ENCODE measurements around the gene LATS1. TPM values are rescaled to one million over a fixed set of nuclear protein-coding genes. Genes with fewer than 3 reads are reported as not detected.

The LATS1 gene
- total RNA-seq, 1 donor from 2014 or later = 27.9 TPM

- H3K27me3 ChIP-seq (ENCODE audit: insufficient read depth, low read length) = no peaks in the 10 kb centered on the region
- H4K20me1 ChIP-seq (ENCODE audit: insufficient read depth, low read length) = peaks cover 34% of the 10 kb centered on the region
- TF ChIP-seq, protein P1, sequence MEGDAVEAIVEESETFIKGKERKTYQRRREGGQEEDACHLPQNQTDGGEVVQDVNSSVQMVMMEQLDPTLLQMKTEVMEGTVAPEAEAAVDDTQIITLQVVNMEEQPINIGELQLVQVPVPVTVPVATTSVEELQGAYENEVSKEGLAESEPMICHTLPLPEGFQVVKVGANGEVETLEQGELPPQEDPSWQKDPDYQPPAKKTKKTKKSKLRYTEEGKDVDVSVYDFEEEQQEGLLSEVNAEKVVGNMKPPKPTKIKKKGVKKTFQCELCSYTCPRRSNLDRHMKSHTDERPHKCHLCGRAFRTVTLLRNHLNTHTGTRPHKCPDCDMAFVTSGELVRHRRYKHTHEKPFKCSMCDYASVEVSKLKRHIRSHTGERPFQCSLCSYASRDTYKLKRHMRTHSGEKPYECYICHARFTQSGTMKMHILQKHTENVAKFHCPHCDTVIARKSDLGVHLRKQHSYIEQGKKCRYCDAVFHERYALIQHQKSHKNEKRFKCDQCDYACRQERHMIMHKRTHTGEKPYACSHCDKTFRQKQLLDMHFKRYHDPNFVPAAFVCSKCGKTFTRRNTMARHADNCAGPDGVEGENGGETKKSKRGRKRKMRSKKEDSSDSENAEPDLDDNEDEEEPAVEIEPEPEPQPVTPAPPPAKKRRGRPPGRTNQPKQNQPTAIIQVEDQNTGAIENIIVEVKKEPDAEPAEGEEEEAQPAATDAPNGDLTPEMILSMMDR (IDR thresholded peaks at IDR 0.05; ENCODE audit: insufficient read depth, low read depth, low read length) = no peak
- TF ChIP-seq EZH2 (IDR thresholded peaks at IDR 0.05; ENCODE audit: insufficient read depth, low read length) = no peak
- H3K27ac ChIP-seq (ENCODE audit: low read depth, low read length) = no peak overlapping the region
- H3K9me3 ChIP-seq (ENCODE audit: insufficient read depth, low read depth, low read length) = no peaks in the 10 kb centered on the region
- H3K79me2 ChIP-seq (ENCODE audit: insufficient read depth, low read length) = peaks cover 71% of the 10 kb centered on the region
- peak overlapping the region; percentile 93 for H3K4me2 ChIP-seq (ENCODE audit: low read length)
- peaks cover 8% of the 10 kb centered on the region for H3K4me1 ChIP-seq (ENCODE audit: insufficient read depth, low read length)
- H3K36me3 Mint-ChIP-seq (ENCODE audit: low read depth, unreplicated experiment) = no peaks in the 10 kb centered on the region
- peak overlapping the region; percentile 93 for H3K4me3 Mint-ChIP-seq (ENCODE audit: unreplicated experiment)
- no peak for FAIRE-seq
- peak overlapping the region; percentile 81 for H3K4me3 ChIP-seq (ENCODE audit: insufficient read depth, low read depth, low read length)
- H3K4me1 Mint-ChIP-seq (ENCODE audit: low read depth, unreplicated experiment) = peaks cover 11% of the 10 kb centered on the region
- H3K27me3 Mint-ChIP-seq (ENCODE audit: low read depth, unreplicated experiment) = no peaks in the 10 kb centered on the region
- peak; percentile 25 for DNase-seq (ENCODE audit: low read depth)
- no peak overlapping the region for H2AFZ ChIP-seq (ENCODE audit: low read depth, low read length)
- no peaks in the 10 kb centered on the region for H3K36me3 ChIP-seq (ENCODE audit: insufficient read depth, low read length)
- no peaks in the 10 kb centered on the region for H3K9me3 Mint-ChIP-seq (ENCODE audit: unreplicated experiment)
- H3K9ac ChIP-seq (ENCODE audit: low read length) = peak overlapping the region; percentile 99
- peak overlapping the region; percentile 81 for H3K27ac Mint-ChIP-seq (ENCODE audit: unreplicated experiment)
Measured at GRCh38 chr6:149716181-149716963, 1.5 kb downstream of the LATS1 start.

DNA sequence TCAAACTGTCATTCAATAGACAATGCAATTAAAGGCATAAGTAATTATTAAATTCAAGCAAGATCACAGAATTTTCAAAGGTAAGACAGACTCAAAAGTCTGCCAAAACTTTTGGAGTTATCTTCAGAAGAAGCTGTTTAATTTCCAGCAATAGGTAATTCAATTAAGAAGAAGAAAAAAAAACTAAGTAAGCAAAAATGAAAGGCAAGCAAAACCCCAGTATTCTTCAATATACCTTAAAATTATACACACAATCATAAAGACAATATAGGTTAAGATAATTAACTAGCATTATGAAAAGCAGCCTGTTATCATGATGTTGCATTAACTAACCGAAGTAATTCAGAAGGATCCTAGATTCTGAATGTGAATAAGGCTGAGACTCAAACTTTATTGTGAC, 3.5 kb downstream of the LATS1 start:
- H3K27me3 Mint-ChIP-seq (ENCODE audit: low read depth, unreplicated experiment) = no peaks in the 10 kb centered on the region
- H3K9me3 ChIP-seq (ENCODE audit: insufficient read depth, low read depth, low read length) = no peaks in the 10 kb centered on the region
- no peaks in the 10 kb centered on the region for H3K36me3 ChIP-seq (ENCODE audit: insufficient read depth, low read length)
- no peak overlapping the region for H3K4me3 ChIP-seq (ENCODE audit: insufficient read depth, low read depth, low read length)
- no peak for FAIRE-seq
- H3K27ac Mint-ChIP-seq (ENCODE audit: unreplicated experiment) = no peak overlapping the region
- no peaks in the 10 kb centered on the region for H3K9me3 Mint-ChIP-seq (ENCODE audit: unreplicated experiment)
- H3K27ac ChIP-seq (ENCODE audit: low read depth, low read length) = no peak overlapping the region
- no peaks in the 10 kb centered on the region for H3K36me3 Mint-ChIP-seq (ENCODE audit: low read depth, unreplicated experiment)
- H3K4me1 ChIP-seq (ENCODE audit: insufficient read depth, low read length) = peaks cover 8% of the 10 kb centered on the region
- H3K27me3 ChIP-seq (ENCODE audit: insufficient read depth, low read length) = no peaks in the 10 kb centered on the region
- no peak overlapping the region for H3K4me3 Mint-ChIP-seq (ENCODE audit: unreplicated experiment)
- peaks cover 52% of the 10 kb centered on the region for H4K20me1 ChIP-seq (ENCODE audit: insufficient read depth, low read length)
- peaks cover 11% of the 10 kb centered on the region for H3K4me1 Mint-ChIP-seq (ENCODE audit: low read depth, unreplicated experiment)
- DNase-seq (ENCODE audit: low read depth) = no peak
- H3K9ac ChIP-seq (ENCODE audit: low read length) = no peak overlapping the region
- TF ChIP-seq EZH2 (IDR thresholded peaks at IDR 0.05; ENCODE audit: insufficient read depth, low read length) = no peak
- TF ChIP-seq, protein P1 (IDR thresholded peaks at IDR 0.05; ENCODE audit: insufficient read depth, low read depth, low read length) = no peak
- peaks cover 90% of the 10 kb centered on the region for H3K79me2 ChIP-seq (ENCODE audit: insufficient read depth, low read length)
- no peak overlapping the region for H3K4me2 ChIP-seq (ENCODE audit: low read length)
- H2AFZ ChIP-seq (ENCODE audit: low read depth, low read length) = no peak overlapping the region

DNA sequence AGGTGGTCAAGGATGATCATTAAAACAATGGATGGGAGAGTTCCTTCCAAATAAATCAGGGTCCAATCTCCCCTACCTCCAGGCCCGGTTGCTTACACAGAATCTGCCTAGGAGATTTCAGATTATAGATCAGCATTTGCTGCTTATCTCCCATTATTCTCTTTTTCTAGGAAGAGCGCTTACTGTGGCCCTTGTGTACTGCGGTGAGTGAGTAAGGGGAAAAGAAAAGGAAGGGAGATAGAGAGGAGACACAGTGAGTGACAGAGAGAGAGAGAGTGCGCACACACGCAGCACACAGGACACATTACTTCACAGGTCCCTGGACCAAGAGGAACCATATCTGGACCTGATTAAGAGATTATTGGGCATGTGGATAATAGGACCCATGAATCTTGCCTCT, 6.2 kb downstream of the LATS1 start:
- no peaks in the 10 kb centered on the region for H3K36me3 Mint-ChIP-seq (ENCODE audit: low read depth, unreplicated experiment)
- Histone ChIP-seq H2AFZ (ENCODE audit: low read depth, low read length) (no peak overlapping the region), H3K79me2 (ENCODE audit: insufficient read depth, low read length) (peaks cover 99% of the 10 kb centered on the region), H3K9me3 (ENCODE audit: insufficient read depth, low read depth, low read length) (no peaks in the 10 kb centered on the region), H4K20me1 (ENCODE audit: insufficient read depth, low read length) (peaks cover 78% of the 10 kb centered on the region), H3K9ac (ENCODE audit: low read length) (no peak overlapping the region), H3K4me1 (ENCODE audit: insufficient read depth, low read length) (peaks cover 8% of the 10 kb centered on the region), H3K4me3 (ENCODE audit: insufficient read depth, low read depth, low read length) (no peak overlapping the region), H3K27ac (ENCODE audit: low read depth, low read length) (no peak overlapping the region), H3K27me3 (ENCODE audit: insufficient read depth, low read length) (no peaks in the 10 kb centered on the region), H3K36me3 (ENCODE audit: insufficient read depth, low read length) (no peaks in the 10 kb centered on the region), H3K4me2 (ENCODE audit: low read length) (no peak overlapping the region)
- no peaks in the 10 kb centered on the region for H3K27me3 Mint-ChIP-seq (ENCODE audit: low read depth, unreplicated experiment)
- no peaks in the 10 kb centered on the region for H3K9me3 Mint-ChIP-seq (ENCODE audit: unreplicated experiment)
- TF ChIP-seq, protein P1 (IDR thresholded peaks at IDR 0.05; ENCODE audit: insufficient read depth, low read depth, low read length) = no peak
- no peak overlapping the region for H3K4me3 Mint-ChIP-seq (ENCODE audit: unreplicated experiment)
- no peak for FAIRE-seq
- peaks cover 14% of the 10 kb centered on the region for H3K4me1 Mint-ChIP-seq (ENCODE audit: low read depth, unreplicated experiment)
- H3K27ac Mint-ChIP-seq (ENCODE audit: unreplicated experiment) = no peak overlapping the region
- DNase-seq (ENCODE audit: low read depth) = no peak
